HG02678 (cell line): ENCODE data around the gene TPK1.
A peak's percentile ranks its signal among the peaks of the same experiment; 100 is the strongest.
"Not testable (repeated sequence)": the region's sequence is repeated elsewhere in the genome, so short reads cannot be mapped to it uniquely, and the experiment has no call there.

ENCODE experiments used
- ATAC-seq: cut with Tn5 transposase; IDR thresholded peaks from one replicate; pipeline ENCODE4 v1.9.1; 2021; ENCODE audit warnings: mild to moderate bottlenecking, moderate library complexity; ENCODE audit not compliant: unreplicated experiment

The TPK1 gene

DNA sequence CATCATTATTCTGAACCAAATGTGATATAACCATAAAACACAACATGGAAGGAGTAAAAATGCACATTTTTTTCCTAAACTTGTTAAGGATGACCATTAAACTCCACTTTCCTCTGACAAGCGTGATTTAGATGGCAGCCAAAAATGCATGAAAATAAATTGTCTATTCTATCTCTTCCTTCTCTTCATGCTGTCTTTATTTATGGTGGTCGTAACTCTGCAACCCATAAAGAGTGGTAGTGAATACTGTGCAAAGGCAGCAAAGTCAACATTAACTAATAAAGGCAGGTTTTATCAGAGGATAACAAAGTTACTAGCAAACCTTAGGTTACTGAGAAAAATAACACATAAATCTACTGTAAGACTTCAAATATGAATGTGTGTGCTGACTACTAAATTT, 106.6 kb downstream of the TPK1 start:
- ATAC-seq = no peak

DNA sequence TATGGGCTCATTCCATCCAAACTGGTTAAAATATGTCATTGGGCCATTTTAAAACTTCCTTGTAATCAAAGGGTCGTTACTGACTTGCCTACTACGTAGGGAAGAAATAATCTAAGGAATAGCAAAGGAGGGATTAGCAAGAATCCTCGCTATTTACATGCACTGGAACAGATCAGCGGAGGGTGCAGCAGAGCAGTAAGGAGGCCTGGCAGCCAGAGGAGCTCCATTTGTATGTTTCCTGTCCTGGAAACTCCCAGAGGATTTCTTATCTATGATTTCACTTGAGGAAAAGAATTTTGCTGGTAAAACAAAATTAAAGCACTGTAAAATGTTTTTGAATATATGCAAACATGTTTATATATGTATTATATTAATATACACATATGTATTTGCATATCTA, 107.3 kb downstream of the TPK1 start:
- no peak for ATAC-seq

DNA sequence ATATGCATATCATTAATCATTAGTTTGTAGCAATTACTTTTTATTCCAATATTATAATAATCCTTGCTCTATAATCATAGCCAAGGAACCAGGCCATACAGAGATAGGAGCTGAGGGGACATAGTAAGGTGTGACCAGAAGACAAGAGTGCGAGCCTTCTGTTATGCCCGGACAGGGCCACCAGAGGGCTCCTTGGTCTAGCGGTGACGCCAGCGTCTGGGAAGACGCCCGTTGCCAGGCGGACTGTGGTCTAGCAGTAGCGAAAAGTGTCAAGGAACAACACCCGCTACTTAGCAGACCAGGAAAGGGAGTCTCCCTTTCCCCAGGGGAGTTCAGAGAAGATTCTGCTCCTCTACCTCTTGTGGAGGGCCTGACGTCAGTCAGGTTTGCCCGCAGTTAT, 109.0 kb downstream of the TPK1 start:
- not testable (repeated sequence) for ATAC-seq

DNA sequence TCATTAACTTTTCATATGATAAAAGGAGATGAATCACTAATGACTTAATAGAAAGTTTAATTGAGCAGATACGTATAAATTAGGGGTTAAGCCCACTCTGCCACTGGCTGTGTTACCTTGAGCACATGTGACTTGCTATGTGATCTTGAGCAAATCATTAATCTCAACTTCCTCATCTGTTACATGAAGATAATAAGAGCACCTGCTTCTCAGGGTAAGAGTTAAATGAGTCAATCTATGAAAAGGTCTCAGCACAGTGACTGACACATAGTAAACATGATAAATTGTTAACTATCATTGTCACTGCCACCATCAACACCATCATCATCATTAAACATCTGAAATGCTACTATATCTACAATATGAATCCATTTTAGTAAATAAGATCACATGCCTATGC, 110.8 kb downstream of the TPK1 start:
- ATAC-seq = peak; percentile 100

DNA sequence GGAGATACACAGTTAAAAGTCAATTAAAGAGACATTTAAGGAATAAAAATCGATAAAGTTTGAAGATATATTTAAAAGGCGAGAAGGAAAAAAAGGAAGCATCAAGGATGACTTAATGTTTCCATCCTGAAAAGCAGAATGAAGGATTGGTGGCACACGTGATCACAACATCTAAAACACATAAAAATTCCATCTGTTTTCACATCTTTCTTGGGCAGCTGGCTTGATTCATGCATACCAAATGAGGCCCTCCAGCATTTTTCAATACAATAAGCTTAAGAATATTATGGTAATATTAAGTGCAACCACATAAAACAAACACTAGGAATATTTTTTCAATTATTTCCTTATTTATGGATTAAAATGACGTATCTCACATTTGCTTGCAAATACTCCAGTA, 112.6 kb downstream of the TPK1 start:
- no peak for ATAC-seq

DNA sequence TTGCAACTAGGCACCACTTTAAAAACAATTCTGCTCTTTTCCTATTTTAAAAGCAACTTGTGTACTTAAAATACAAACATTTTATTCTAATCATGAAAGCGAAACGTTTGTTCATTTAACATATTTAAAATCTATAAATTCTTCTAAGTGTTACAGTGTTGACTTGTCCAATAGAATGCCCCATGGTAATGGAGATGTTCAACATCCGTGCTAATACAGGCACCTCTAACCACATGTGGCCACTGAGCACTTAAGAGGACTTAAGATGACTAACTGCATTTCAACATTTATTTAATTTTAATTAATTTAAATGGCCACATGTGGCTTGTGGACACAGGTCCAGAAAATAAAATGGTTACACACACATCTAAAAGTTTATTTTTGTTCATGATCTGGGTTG, 115.1 kb downstream of the TPK1 start:
- no peak for ATAC-seq

DNA sequence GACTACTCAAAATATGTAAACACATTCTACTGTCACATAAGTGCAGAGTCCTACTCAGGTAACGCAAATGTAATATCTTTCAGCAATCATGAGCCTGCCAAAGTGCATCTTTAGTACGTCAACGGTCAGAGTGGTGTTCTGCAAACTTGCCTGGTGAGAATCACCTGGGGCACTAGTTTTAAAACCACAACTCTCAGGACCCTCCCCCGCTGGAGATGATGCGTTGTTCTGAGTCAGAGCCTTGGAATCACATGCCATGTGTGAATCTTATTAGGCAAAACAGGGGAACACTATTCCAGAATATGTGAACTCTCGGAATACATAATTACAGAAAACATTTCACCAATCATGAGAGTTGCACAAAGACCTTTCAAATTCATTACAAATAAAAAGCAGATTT, 115.7 kb downstream of the TPK1 start:
- no peak for ATAC-seq

DNA sequence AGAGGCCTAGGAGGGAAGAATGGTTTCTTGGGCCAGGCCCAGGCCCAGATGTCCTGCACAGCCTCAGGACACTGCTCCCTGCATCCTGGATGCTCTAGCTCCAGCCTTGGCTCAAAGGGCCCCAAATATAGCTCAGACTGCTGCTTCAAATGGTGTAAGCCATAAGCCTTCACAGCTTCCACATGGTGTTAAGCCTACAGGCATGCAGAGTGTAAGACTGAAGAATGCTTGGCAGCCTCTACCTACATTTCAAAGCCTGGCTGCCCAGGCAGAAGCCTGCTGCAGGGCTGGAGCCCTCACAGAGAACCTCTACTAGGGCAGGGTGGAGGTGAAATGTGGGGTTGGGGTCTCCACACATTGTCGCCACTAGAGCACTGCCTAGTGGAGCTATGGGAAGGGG, 118.1 kb downstream of the TPK1 start:
- no peak for ATAC-seq

DNA sequence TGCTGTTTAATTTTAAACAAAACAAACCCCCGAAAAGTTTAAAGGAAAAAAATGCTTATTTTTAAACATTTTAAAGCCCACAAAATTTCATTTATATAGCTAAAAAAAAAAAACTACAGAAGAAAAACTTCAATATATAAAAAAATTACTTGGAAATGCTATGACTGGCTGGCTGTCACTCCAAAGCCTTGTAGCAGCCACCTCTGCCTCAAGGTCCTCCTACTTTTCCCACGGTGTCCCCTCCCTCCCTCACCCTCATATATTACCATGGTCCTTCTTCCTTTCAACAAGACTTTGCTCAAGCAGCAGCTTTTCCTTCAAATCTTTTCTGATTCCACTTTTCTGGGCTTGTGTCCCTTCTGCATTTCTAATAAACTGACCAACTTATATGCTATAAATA, 122.0 kb downstream of the TPK1 start:
- ATAC-seq = peak; percentile 59

DNA sequence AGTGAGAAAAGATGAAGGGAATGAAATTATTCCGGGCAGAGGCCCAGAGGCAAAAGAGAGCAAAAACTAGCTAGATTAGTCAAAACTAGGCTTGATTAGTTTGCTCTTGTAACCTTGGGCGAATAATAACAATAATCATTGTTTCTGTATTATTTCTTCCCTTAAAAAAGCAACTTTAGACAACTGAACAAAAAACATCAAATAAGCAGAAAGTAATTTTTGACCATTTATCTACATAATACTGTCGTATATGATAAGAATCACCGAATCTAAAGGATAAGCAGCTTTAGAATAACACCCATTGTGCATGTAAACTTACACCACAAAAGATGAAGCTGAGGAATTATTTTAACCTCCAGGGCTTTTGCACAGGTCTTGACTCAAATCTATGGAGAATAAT, 125.1 kb downstream of the TPK1 start:
- no peak for ATAC-seq

DNA sequence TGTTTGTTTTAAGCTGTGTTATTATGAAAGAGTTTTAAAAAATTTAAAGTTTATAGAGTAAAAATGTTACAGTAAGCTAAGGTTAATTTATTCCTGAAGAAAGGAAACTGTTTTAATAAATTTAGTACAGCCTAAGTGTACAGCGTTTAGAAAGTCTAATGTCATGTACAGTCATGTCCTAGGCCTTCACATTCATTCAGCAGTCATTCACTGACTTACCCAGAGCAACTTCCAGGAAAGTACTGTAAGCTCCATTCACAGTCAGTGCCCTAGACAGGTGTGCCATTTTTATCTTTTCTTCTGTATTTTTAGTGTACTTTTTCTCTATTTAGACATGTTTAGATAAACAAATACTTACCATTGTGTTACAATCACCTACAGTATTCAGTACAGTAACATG, 126.8 kb downstream of the TPK1 start:
- no peak for ATAC-seq

DNA sequence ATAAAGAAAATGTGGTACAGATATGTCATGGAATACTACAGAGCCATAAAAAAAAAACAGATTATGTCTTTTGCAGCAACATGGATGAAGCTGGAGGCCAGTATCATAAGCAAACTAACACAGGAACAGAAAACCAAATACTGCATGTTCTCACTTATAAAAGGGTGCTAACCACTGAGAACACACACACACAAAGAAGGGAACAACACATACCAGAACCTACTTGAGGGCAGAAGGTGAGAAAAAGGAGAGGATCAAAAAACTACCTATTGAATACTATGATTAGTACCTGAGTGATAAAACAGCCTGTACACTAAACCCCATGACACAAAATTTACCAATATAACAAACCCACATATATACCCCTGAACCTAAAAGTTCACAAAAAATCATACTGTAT, 144.6 kb downstream of the TPK1 start:
- ATAC-seq = no peak

DNA sequence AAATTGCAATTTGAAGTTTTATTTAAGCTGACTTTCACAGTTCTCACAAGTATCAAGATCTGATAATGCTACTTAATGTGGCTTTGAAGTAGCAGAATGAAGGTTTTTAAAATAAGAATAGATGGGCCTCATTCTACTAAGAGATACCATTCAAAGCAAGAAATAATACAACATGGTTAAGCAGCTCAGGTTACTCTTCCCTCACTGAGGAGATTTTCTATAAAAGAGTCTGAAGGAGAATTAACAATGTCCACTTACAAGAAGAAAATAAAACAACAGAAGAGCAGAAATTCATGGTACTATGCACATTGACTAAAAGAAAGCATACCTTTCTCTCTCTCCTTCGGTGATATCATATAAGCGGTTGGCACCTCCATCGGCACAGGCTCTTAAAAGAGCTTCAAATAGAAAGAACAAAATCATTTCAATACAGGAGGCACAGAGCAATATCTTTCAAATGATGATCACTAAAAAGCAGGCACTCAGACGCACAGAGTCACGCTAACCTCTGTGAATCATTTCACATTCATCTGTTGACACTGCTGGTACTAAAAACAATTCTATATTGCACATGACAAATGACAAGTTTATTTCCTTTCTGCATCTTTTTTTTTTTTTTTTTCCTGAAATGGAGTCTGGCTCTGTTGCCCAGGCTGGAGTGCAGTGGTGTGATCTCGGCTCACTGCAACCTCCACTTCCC, 153.1 kb downstream of the TPK1 start:
- no peak for ATAC-seq

DNA sequence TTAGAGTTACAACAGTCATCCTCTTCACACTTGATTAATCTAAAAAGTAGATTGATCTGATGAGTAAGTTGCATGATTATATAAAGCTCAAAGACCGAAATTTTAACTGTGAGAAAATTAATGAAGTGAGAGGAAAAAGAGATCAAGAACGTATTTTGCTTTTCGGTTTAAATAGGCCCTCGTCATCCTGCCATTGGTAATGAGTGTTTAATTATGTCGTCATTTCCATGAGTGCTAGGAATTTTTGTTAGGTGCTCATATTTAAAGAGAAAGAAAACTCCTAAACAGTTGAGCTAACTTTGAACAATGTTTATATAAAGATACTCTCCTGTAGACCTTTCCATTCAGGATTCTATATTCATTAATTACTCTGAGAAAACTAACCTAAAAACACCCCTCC, 159.4 kb downstream of the TPK1 start:
- no peak for ATAC-seq

DNA sequence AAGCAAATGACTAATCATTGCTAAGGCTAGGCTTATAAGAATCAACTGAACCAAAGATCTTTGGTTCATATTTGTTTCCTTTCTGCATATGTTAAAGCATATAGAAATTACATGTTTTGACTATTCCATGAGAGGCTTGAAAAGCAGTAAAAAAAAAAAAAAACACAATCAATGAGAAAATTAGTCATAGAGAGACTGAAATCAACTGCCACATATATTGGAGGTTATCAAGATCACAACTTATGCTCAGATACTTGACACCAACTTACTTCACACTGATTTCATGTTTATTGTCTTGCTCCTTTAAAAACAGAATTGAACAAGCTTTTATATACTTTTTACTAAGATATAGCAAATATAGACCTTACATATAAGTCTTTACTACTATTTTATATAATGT, 161.3 kb downstream of the TPK1 start:
- no peak for ATAC-seq

DNA sequence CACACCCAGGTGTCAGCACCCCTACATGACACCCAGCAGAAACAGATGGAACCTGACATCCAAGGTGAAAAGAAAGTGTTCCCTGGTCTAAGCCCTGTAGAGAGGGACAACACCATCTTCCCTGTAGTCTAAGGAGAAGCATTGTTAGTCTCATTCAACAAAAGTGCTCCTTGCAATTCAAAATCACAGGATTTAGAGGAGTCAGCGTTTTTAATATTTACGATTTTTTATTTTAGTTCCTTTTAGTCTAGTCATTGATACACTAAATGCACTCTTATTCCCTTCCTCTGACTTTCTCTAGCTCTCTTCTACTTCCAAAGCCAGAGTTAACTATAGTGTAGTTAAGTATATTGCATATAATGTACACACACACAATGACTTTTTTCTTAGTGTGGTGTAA, 163.0 kb downstream of the TPK1 start:
- ATAC-seq = no peak

DNA sequence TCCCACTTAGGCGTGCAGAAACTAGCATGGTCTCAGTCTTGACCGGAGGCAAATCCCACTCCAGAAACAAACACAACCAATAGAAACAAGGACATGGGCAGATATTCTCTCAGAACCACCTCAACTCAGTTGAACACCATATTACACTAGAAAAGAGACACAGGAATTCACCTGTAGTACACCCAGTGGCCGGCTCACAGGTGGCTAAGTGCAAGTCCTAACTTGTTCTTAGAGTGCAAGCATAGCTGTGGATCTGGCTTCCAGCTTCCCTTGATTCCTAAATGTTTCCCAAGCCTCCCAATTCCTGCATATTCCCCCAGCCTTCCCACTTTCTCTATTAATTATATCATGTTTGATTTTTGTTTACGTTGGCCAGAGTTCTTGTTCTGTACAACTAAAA, 164.4 kb downstream of the TPK1 start:
- no peak for ATAC-seq

DNA sequence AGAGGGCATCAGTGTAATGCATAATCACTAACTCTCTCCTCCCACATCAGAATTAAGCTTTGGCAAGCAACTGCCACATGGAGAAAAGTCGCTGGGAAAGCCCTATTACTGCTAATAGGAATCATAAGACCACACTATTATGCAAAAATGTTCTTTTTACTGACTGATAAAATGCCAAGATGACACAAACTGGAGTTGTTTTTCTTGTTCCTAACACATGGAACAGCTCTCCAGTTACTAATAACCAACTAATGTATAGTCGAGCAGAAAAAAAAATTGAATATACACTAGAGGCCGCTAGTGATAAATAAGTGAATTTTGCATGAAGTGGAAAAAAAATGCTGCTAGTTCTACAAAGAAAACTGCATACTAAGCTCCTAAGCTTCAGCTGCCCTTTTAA, 165.6 kb downstream of the TPK1 start:
- no peak for ATAC-seq

DNA sequence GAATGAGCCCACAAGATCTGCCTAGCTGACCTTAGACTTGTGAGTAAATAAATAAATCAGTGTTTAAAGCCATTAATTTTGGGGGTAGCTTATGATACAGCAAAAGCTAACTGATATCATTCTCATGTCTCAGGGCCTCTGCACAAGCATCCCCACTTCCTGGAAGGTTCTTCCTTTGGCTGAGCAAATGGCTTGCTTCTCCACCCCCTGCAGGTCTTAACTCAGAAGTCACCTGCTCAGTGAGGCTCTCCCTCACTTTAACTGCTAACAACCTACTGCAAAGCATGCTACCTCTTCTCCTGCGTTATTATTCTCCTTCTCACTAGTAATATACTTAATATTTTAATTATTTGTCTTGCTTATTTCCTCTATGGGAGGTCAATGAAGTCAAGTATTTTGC, 167.3 kb downstream of the TPK1 start:
- no peak for ATAC-seq

DNA sequence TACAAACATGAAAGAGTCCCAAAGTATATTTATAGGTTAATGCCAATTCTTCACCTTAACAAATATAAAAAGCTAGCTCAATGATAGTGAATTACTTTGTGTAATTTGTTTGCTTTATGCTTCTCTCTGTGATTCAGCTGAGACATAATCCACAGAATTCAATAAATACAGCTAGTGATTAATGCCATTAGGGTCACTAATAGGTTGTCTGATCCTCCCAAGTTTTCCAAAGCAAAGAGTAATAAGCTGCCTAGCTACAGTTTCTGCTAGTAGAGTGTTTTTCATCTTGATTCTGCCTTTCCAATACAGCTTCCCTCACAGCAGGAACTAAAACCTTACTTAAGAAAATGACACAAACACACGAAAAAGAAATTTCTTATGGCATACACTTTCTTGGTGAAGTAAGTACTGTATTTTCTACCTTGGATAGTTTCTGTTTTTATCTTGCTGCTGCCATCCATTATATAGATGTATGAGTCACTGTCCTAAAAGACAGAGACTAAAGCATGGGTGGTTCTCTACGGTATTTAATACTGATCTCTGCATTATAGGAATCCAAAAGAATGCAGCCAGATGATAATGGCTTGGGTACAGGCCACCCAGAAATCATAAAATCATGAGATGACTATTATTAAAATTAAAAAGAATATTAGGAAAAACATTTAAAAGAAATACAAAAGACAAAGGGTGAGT, 170.0 kb downstream of the TPK1 start:
- no peak for ATAC-seq

DNA sequence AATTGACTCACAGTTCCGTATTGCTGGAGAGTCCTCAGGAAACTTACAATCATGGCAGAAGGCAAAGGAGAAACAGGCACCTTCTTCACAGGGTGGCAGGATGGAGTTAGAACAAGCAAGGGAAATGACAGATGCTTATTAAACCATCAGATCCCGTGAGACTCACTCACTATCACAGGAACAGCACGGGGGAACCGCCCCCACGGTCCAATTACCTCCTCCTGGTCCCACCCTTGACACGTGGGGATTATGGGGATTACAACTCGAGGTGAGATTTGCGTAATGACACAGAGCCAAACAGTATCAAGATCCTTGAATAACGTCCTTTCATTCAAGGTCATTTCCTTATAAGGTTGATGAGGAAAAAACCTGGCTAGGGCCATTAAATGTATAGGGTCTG, 176.6 kb downstream of the TPK1 start:
- no peak for ATAC-seq

DNA sequence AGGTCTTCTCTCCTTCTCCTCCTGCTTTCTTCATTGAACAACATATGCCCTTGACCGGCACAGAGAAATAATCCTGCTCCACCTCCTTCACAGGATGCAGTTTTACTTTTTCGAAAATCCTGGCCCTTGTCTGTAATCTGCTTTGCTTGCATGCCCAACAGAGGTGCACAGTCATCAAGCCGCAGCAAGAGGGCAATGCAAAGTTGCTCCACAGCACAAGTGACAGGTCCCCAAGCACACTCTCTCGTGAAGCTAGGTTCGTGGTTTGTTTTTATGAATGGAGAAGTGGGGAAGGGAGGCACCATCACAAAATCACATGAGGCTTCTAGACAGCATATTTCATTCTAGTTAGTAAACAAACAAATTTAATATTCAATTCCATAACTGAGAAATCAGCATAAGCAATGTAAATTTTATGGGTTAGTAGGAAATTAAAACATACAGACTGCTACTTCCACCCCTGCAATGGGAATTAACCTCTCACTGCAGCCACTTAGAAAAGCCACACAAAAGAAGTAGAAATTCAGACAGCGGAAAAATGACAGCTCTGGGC, 178.8 kb downstream of the TPK1 start:
- ATAC-seq = no peak

DNA sequence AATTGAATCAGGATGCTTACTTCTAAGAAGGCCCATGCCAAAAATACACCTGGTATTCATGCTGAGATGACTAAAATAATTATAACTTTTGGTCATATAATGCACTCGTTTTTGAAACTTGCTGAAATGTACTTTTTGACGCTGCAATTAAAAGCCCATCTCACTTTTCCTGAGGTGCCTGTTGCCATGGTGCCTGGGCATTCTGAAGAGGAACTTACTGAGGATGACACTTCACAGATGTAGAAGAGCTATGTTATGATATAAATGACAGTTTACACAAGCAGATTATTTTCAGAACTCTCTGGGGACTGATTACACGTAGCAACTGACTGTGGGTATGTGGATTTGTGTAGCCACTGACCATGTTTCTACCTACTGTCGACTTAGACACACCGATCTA, 182.4 kb downstream of the TPK1 start:
- no peak for ATAC-seq
